ENCODE data around the gene NOTCH4. TPM values are rescaled to one million over a fixed set of nuclear protein-coding genes. Genes with fewer than 3 reads are reported as not detected.

Gene NOTCH4
- total and polyA plus RNA-seq, 2 of the 4 experiments (the other 2 are of a cell fraction): 0.96 to 1.3 TPM

DNA sequence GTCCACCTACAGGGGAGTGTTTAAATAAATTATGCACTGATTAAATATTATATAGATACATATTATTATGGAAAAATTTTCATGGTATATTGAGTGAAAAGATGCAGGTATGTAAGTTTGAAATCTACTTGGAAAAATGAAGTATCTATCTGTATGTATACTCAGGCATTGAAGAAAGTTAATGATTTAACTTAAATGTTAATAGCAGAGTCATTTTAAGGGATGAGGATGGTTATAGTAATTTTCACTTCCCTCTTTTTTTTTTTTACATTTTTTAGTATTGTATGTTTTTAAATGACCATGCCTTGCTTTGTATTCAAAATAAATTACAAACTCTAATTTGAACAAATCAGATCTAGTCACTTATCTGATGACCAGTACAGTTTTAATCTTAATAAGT, 43.2 kb upstream of the NOTCH4 start:
- dilution Hi-C loops (cut with HindIII; ENCODE audit: low sequenced_read_pairs, unreplicated experiment): no loop called here

More for the DNA sequence above, 43.2 kb upstream of the NOTCH4 start:
- Histone ChIP-seq H4K8ac (ENCODE audit: low read depth in 2 of 2, low read length in 2 of 2) (no peak overlapping the region), H4K5ac (ENCODE audit: low read depth, low read length) (no peak overlapping the region), H4K20me1 (ENCODE audit: insufficient read depth, low read length) (no peaks in the 10 kb centered on the region), H4K91ac (ENCODE audit: insufficient read depth, low read depth, low read length) (no peak overlapping the region), H3K9me1 (ENCODE audit: insufficient read depth, low read length) (no peaks in the 10 kb centered on the region), H3K14ac (replicated peaks; ENCODE audit: low read depth, low read length) (no peak overlapping the region), H3K23ac (ENCODE audit: low read depth, low read length) (no peak overlapping the region), H3K18ac (ENCODE audit: low read depth, low read length) (no peak overlapping the region), H2BK120ac (ENCODE audit: low read depth, low read length) (no peak overlapping the region), H3K79me1 (ENCODE audit: low read depth in 1 of 2, low read length in 2 of 2) (no peaks in the 10 kb centered on the region), H3K4ac (ENCODE audit: low read depth, low read length) (no peak overlapping the region), H2AK9ac (replicated peaks; ENCODE audit: low read depth, low read length, poor library complexity) (no peak overlapping the region), H2BK15ac (ENCODE audit: low read depth, low read length) (no peak overlapping the region), H3K9me3 (ENCODE audit: control insufficient read depth, insufficient read depth, low read length) (no peaks in the 10 kb centered on the region), H2BK5ac (ENCODE audit: low read depth, low read length, poor library complexity, severe bottlenecking) (no peak overlapping the region), H3K27ac (ENCODE audit: insufficient read depth, low read length) (no peak overlapping the region), H3K4me1 (ENCODE audit: control insufficient read depth, insufficient read depth, low read length) (no peaks in the 10 kb centered on the region), H3K56ac (ENCODE audit: extremely low read depth, insufficient read depth, low read length) (no peak overlapping the region), H2BK20ac (ENCODE audit: low read depth, low read length) (no peak overlapping the region), H3K27me3 (ENCODE audit: control insufficient read depth, insufficient read depth, low read length) (no peaks in the 10 kb centered on the region), H3K4me2 (ENCODE audit: low read depth, low read length) (no peak overlapping the region), H3K4me3 (ENCODE audit: insufficient read depth, low read depth, low read length) (no peak overlapping the region), H2AFZ (replicated peaks; ENCODE audit: low read length, poor library complexity) (no peak overlapping the region), H3K36me3 (ENCODE audit: control insufficient read depth, insufficient read depth, low read length) (no peaks in the 10 kb centered on the region), H2AK5ac (ENCODE audit: low read depth, low read length) (no peak overlapping the region), H3K9ac (ENCODE audit: low read depth, low read length) (no peak overlapping the region)
- no TSS peak for BruUV-seq (replicated peaks)
- ATAC-seq (ENCODE audit: low read depth) (no peak), DNase-seq (no peak)
- POLR2A ChIA-PET (ENCODE audit: unreplicated experiment): no interaction called here
- TF ChIP-seq BHLHE40 (IDR thresholded peaks at IDR 0.05; ENCODE audit: low read depth, low read length) (no peak), USF2 (IDR thresholded peaks at IDR 0.05; ENCODE audit: low read depth, low read length) (no peak), CEBPB (IDR thresholded peaks at IDR 0.05; ENCODE audit: low read depth, low read length) (no peak), FOS (IDR thresholded peaks at IDR 0.05; ENCODE audit: low read depth, low read length) (no peak), RAD21 (IDR thresholded peaks at IDR 0.05; ENCODE audit: low read length) (no peak), RFX5 (IDR thresholded peaks at IDR 0.05; ENCODE audit: low read depth, low read length) (no peak), SMC3 (IDR thresholded peaks at IDR 0.05; ENCODE audit: low read depth, low read length) (no peak), POLR2A (IDR thresholded peaks at IDR 0.05; ENCODE audit: low read depth, low read length) (no peak), NFE2L2 (IDR thresholded peaks at IDR 0.05; ENCODE audit: low read depth, low read length) (no peak), MAZ (IDR thresholded peaks at IDR 0.05; ENCODE audit: borderline replicate concordance, low read depth, low read length) (no peak), MAFK (IDR thresholded peaks at IDR 0.05; ENCODE audit: low read depth, low read length) (no peak), MXI1 (IDR thresholded peaks at IDR 0.05; ENCODE audit: borderline replicate concordance, low read depth, low read length) (no peak), CHD1 (IDR thresholded peaks at IDR 0.05; ENCODE audit: low read depth, low read length) (no peak), RCOR1 (IDR thresholded peaks at IDR 0.05; ENCODE audit: insufficient replicate concordance, low read length) (no peak)
- TF ChIP-seq, protein P1, sequence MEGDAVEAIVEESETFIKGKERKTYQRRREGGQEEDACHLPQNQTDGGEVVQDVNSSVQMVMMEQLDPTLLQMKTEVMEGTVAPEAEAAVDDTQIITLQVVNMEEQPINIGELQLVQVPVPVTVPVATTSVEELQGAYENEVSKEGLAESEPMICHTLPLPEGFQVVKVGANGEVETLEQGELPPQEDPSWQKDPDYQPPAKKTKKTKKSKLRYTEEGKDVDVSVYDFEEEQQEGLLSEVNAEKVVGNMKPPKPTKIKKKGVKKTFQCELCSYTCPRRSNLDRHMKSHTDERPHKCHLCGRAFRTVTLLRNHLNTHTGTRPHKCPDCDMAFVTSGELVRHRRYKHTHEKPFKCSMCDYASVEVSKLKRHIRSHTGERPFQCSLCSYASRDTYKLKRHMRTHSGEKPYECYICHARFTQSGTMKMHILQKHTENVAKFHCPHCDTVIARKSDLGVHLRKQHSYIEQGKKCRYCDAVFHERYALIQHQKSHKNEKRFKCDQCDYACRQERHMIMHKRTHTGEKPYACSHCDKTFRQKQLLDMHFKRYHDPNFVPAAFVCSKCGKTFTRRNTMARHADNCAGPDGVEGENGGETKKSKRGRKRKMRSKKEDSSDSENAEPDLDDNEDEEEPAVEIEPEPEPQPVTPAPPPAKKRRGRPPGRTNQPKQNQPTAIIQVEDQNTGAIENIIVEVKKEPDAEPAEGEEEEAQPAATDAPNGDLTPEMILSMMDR (conservative IDR thresholded peaks at IDR 0.05; ENCODE audit: low read depth, low read length): no peak
- TF ChIP-seq, protein P2, sequence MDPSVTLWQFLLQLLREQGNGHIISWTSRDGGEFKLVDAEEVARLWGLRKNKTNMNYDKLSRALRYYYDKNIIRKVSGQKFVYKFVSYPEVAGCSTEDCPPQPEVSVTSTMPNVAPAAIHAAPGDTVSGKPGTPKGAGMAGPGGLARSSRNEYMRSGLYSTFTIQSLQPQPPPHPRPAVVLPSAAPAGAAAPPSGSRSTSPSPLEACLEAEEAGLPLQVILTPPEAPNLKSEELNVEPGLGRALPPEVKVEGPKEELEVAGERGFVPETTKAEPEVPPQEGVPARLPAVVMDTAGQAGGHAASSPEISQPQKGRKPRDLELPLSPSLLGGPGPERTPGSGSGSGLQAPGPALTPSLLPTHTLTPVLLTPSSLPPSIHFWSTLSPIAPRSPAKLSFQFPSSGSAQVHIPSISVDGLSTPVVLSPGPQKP (IDR thresholded peaks at IDR 0.05; ENCODE audit: borderline replicate concordance, low read depth, low read length): no peak
- intact Hi-C loops (cut with micrococcal nuclease) (no loop called here), in situ Hi-C loops (cut with MboI; ENCODE audit: low sequenced_read_pairs) (no loop called here)
- CTCF ChIA-PET: interaction anchor here (1.4 kb wide), 1 partner anchor 12 kb away, joined by 3 read pairs; no protein-coding TSS in a partner anchor
